ENCODE results near the gene UBE2L3. TPM values are rescaled to one million over a fixed set of nuclear protein-coding genes. Genes with fewer than 3 reads are reported as not detected.
"Not testable (repeated sequence)": the region's sequence is repeated elsewhere in the genome, so short reads cannot be mapped to it uniquely, and the experiment has no call there.

UBE2L3 gene
- polyA plus RNA-seq, 4 donors = 56.0 to 69.1 (median 63.3) TPM

- DNase-seq (ENCODE audit: low read depth in 4 of 4, low spot score in 3 of 4) = no peak
Measured at GRCh38 chr22:21570398-21570797, 2.9 kb downstream of the UBE2L3 start.

GRCh38 chr22:21571679-21572078, 4.2 kb downstream of the UBE2L3 start:
- no peak for DNase-seq (ENCODE audit: low read depth in 4 of 4, low spot score in 3 of 4)

GRCh38 chr22:21573293-21573734, 5.8 kb downstream of the UBE2L3 start:
- DNase-seq (ENCODE audit: low read depth in 4 of 4, low spot score in 3 of 4) = no peak

- DNase-seq (ENCODE audit: low read depth in 4 of 4, low spot score in 3 of 4) = no peak
Measured at GRCh38 chr22:21573750-21574494, 6.4 kb downstream of the UBE2L3 start.

- DNase-seq (ENCODE audit: low read depth in 4 of 4, low spot score in 3 of 4) = no peak
Measured at GRCh38 chr22:21579474-21579851, 11.9 kb downstream of the UBE2L3 start.

GRCh38 chr22:21580623-21581007, 13.1 kb downstream of the UBE2L3 start:
- not testable (repeated sequence) for DNase-seq (ENCODE audit: low read depth in 4 of 4, low spot score in 3 of 4)

- not testable (repeated sequence) for DNase-seq (ENCODE audit: low read depth in 4 of 4, low spot score in 3 of 4)
Measured at GRCh38 chr22:21581009-21581713, 13.6 kb downstream of the UBE2L3 start.

GRCh38 chr22:21582801-21583740, 15.6 kb downstream of the UBE2L3 start:
- DNase-seq (ENCODE audit: low read depth in 4 of 4, low spot score in 3 of 4) = no peak

- no peak for DNase-seq (ENCODE audit: low read depth in 4 of 4, low spot score in 3 of 4)
Measured at GRCh38 chr22:21585389-21585788, 17.9 kb downstream of the UBE2L3 start.

GRCh38 chr22:21587803-21588611, 20.5 kb downstream of the UBE2L3 start:
- DNase-seq (ENCODE audit: low read depth in 4 of 4, low spot score in 3 of 4) = no peak

- DNase-seq (ENCODE audit: low read depth in 4 of 4, low spot score in 3 of 4) = no peak
Measured at GRCh38 chr22:21589396-21589795, 21.9 kb downstream of the UBE2L3 start.

- DNase-seq (ENCODE audit: low read depth in 4 of 4, low spot score in 3 of 4) = no peak
Measured at GRCh38 chr22:21590809-21591641, 23.5 kb downstream of the UBE2L3 start.

- no peak for DNase-seq (ENCODE audit: low read depth in 4 of 4, low spot score in 3 of 4)
Measured at GRCh38 chr22:21591695-21592094, 24.2 kb downstream of the UBE2L3 start.

GRCh38 chr22:21592422-21592821, 24.9 kb downstream of the UBE2L3 start:
- no peak for DNase-seq (ENCODE audit: low read depth in 4 of 4, low spot score in 3 of 4)

GRCh38 chr22:21593406-21594232, 26.1 kb downstream of the UBE2L3 start:
- DNase-seq (ENCODE audit: low read depth in 4 of 4, low spot score in 3 of 4) = no peak

GRCh38 chr22:21594865-21595452, 27.4 kb downstream of the UBE2L3 start:
- no peak for DNase-seq (ENCODE audit: low read depth in 4 of 4, low spot score in 3 of 4)

GRCh38 chr22:21596356-21597135, 29.0 kb downstream of the UBE2L3 start:
- not testable (repeated sequence) for DNase-seq (ENCODE audit: low read depth in 4 of 4, low spot score in 3 of 4)
